CD14-positive monocyte (primary cell): ENCODE measurements around the gene FHOD3. TPM values are rescaled to one million over a fixed set of nuclear protein-coding genes. Genes with fewer than 3 reads are reported as not detected.

Experiments
- DNase-seq, 3 donors: peaks; one replicate each; pipeline ENCODE4 v3.0.0-alpha.2; 2011 to 2022
- H2AFZ ChIP-seq: 2 replicates; pipeline ENCODE4 v1.6.0; 2012; ENCODE audit warnings: mild to moderate bottlenecking, low read depth, low read length, inconsistent platforms; ENCODE audit not compliant: insufficient read depth, poor library complexity, severe bottlenecking
- H3K27ac ChIP-seq, 2 donors: 1 replicate in 1 of 2; 2 replicates in 1 of 2; pipeline ENCODE4 v1.5.1; 2012 to 2013; ENCODE audit warnings: low read length in 2 of 2, control low read depth in 1 of 2, inconsistent platforms in 1 of 2, low read depth in 1 of 2, mild to moderate bottlenecking in 1 of 2
- H3K27me3 ChIP-seq, 2 donors: one replicate each; pipeline versions ENCODE4 v1.6.0 to v1.6.1; 2011 to 2013; ENCODE audit warnings: low read length in 2 of 2; ENCODE audit not compliant: control insufficient read depth in 2 of 2, insufficient read depth in 2 of 2
- H3K36me3 ChIP-seq, 2 donors: replicated peaks in 1 of 2; 1 replicate in 1 of 2; 2 replicates in 1 of 2; pipeline versions ENCODE4 v1.5.1 to v1.6.1; 2012 to 2013; ENCODE audit warnings: low read length in 2 of 2, control low read depth in 1 of 2, inconsistent platforms in 1 of 2, mild to moderate bottlenecking in 1 of 2; ENCODE audit not compliant: insufficient read depth in 2 of 2, control insufficient read depth in 1 of 2
- H3K4me1 ChIP-seq, 2 donors: 1 replicate in 1 of 2; 2 replicates in 1 of 2; pipeline versions ENCODE4 v1.5.1 to v1.6.1; 2012 to 2013; ENCODE audit warnings: low read length in 2 of 2, control low read depth in 1 of 2, inconsistent platforms in 1 of 2, mild to moderate bottlenecking in 1 of 2, moderate library complexity in 1 of 2; ENCODE audit not compliant: insufficient read depth in 2 of 2, control insufficient read depth in 1 of 2
- H3K4me2 ChIP-seq: replicated peaks from 2 replicates; pipeline ENCODE3; 2012; ENCODE audit warnings: low read length, moderate library complexity, mild to moderate bottlenecking; ENCODE audit not compliant: poor library complexity, severe bottlenecking; ENCODE audit errors: extremely low read depth
- H3K4me3 ChIP-seq, 3 experiments: fragments of 200-600 bp in 1 of 3; sonication (generic) in 1 of 3; replicated peaks in 1 of 3; 1 replicate in 2 of 3; 2 replicates in 1 of 3; pipeline ENCODE4 v1.5.1; 2011 to 2013; ENCODE audit warnings: low read length in 3 of 3, mild to moderate bottlenecking in 3 of 3, control low read depth in 2 of 3, low read depth in 2 of 3, inconsistent platforms in 1 of 3, moderate library complexity in 1 of 3
- H3K79me2 ChIP-seq: 2 replicates; pipeline ENCODE4 v1.6.0; 2012; ENCODE audit warnings: mild to moderate bottlenecking, control low read depth, inconsistent platforms, low read length, moderate library complexity; ENCODE audit not compliant: insufficient read depth
- H3K9ac ChIP-seq: 2 replicates; pipeline ENCODE4 v1.6.0; 2017; ENCODE audit warnings: low read length, mild to moderate bottlenecking; ENCODE audit not compliant: insufficient read depth, poor library complexity, severe bottlenecking
- H3K9me3 ChIP-seq, 2 donors: replicated peaks in 1 of 2; 1 replicate in 1 of 2; 2 replicates in 1 of 2; pipeline versions ENCODE4 v1.5.1 to v1.6.1; 2012 to 2013; ENCODE audit warnings: low read length in 2 of 2, control low read depth in 1 of 2; ENCODE audit not compliant: control insufficient read depth in 1 of 2, insufficient read depth in 1 of 2
- H4K20me1 ChIP-seq: 2 replicates; pipeline ENCODE4 v1.6.0; 2012; ENCODE audit warnings: mild to moderate bottlenecking, low read length, control low read depth, moderate library complexity; ENCODE audit not compliant: insufficient read depth
- H3K27ac Mint-ChIP-seq, 7 donors: one replicate each; pipeline ENCODE4 v1.8.0; 2020; ENCODE audit warnings: mild to moderate bottlenecking in 7 of 7, mixed read lengths in 7 of 7, moderate library complexity in 6 of 7, inconsistent platforms in 2 of 7
- H3K27me3 Mint-ChIP-seq, 3 donors: one replicate each; pipeline ENCODE4 v1.8.0; 2021 to 2022; ENCODE audit warnings: low read depth in 3 of 3, mild to moderate bottlenecking in 3 of 3, mixed read lengths in 3 of 3, moderate library complexity in 3 of 3, inconsistent platforms in 1 of 3
- H3K36me3 Mint-ChIP-seq, 2 donors: one replicate each; pipeline ENCODE4 v1.8.0; 2020; ENCODE audit warnings: mixed read lengths in 2 of 2, inconsistent platforms in 1 of 2, mild to moderate bottlenecking in 1 of 2
- H3K4me1 Mint-ChIP-seq: one replicate; pipeline ENCODE4 v1.8.0; 2020; ENCODE audit warnings: mild to moderate bottlenecking, mixed read lengths
- H3K4me3 Mint-ChIP-seq, 2 donors: one replicate each; pipeline ENCODE4 v1.8.0; 2020; ENCODE audit warnings: mild to moderate bottlenecking in 2 of 2, mixed read lengths in 2 of 2, moderate library complexity in 1 of 2
- H3K9me3 Mint-ChIP-seq, 7 donors: one replicate each; pipeline ENCODE4 v1.8.0; 2020 to 2022; ENCODE audit warnings: mixed read lengths in 7 of 7, mild to moderate bottlenecking in 6 of 7, moderate library complexity in 6 of 7, inconsistent platforms in 2 of 7
- WGBS: methylation state at CpG from one replicate; pipeline ENCODE4 v1.1.5; 2013; ENCODE audit warnings: missing lambda C conversion rate; ENCODE audit not compliant: insufficient coverage; 5-methylcytosine and 5-hydroxymethylcytosine counted together
- intact Hi-C, 2 donors: fragments of 100-400 bp; cut with micrococcal nuclease; formaldehyde crosslinking; loops; one replicate each; pipeline versions ENCODE4 v1.15.0 to v1.15.1; 2023
- polyA plus RNA-seq, 3 donors: library from polyadenylated mRNA; depleted of rRNA in 1 of 3; unstranded in 2 of 3; stranded (reverse) in 1 of 3; fragments of 300-500 nt in 2 of 3; fragments of >200 nt in 1 of 3; fragmentation: Illumina TruSeq in 2 of 3; gene quantifications; 1 replicate in 2 of 3; 2 replicates in 1 of 3; pipeline ENCODE4 v1.2.3, GENCODE V29; 2012 to 2021
- TF ChIP-seq, protein P1 (sequence below): fragments of 200-600 bp; IDR thresholded peaks from one replicate; pipeline ENCODE4 v1.8.0; 2022; ENCODE audit warnings: antibody characterized with exemption, mild to moderate bottlenecking

Gene FHOD3
- polyA plus RNA-seq, 3 donors, result not detected

DNA sequence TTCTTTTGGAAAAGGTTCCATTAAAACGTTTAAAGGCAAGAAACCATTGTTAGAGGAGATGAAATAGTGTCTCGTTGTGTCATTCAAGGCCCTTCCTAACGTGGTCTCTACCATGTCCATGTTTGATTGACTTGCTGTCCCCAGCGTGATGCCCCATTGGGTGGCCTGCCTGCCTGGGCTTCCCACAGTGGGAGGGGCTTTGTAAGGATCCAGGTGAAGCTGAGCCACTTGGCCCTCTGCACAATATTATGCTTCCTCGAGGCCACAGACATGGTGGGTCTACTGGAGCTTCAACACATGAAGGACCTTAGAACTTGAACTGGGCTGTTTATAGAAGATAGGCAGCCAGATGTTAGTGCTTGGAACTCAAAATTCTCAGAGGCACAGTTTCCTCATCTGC lies 235.3 kb downstream of the FHOD3 start:
- Histone ChIP-seq H3K4me3 (no peak overlapping the region), H4K20me1 (no peaks in the 10 kb centered on the region), H3K27me3 (no peaks in the 10 kb centered on the region), H3K4me1 (no peaks in the 10 kb centered on the region), H3K9ac (no peak overlapping the region), H3K79me2 (no peaks in the 10 kb centered on the region), H3K36me3 (no peaks in the 10 kb centered on the region), H3K27ac (no peak overlapping the region), H3K4me2 (no peak overlapping the region), H3K9me3 (peaks cover 0 to 4% of the 10 kb centered on the region in 2 donors), H2AFZ (no peak overlapping the region)
- TF ChIP-seq, protein P1, sequence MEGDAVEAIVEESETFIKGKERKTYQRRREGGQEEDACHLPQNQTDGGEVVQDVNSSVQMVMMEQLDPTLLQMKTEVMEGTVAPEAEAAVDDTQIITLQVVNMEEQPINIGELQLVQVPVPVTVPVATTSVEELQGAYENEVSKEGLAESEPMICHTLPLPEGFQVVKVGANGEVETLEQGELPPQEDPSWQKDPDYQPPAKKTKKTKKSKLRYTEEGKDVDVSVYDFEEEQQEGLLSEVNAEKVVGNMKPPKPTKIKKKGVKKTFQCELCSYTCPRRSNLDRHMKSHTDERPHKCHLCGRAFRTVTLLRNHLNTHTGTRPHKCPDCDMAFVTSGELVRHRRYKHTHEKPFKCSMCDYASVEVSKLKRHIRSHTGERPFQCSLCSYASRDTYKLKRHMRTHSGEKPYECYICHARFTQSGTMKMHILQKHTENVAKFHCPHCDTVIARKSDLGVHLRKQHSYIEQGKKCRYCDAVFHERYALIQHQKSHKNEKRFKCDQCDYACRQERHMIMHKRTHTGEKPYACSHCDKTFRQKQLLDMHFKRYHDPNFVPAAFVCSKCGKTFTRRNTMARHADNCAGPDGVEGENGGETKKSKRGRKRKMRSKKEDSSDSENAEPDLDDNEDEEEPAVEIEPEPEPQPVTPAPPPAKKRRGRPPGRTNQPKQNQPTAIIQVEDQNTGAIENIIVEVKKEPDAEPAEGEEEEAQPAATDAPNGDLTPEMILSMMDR, result no peak
- Mint-ChIP-seq H3K27me3 (peaks cover 1 to 3% (median 2%) of the 10 kb centered on the region in 3 donors), H3K36me3 (no peaks in the 10 kb centered on the region), H3K4me1 (no peaks in the 10 kb centered on the region), H3K4me3 (no peak overlapping the region), H3K9me3 (peaks cover 0 to 15% (median 5%) of the 10 kb centered on the region in 7 donors), H3K27ac (no peak overlapping the region)
- DNase-seq, result no peak
- 87% methylated on average over 3 of the region's 5 CpGs for WGBS
- intact Hi-C loops, result no loop called here

DNA sequence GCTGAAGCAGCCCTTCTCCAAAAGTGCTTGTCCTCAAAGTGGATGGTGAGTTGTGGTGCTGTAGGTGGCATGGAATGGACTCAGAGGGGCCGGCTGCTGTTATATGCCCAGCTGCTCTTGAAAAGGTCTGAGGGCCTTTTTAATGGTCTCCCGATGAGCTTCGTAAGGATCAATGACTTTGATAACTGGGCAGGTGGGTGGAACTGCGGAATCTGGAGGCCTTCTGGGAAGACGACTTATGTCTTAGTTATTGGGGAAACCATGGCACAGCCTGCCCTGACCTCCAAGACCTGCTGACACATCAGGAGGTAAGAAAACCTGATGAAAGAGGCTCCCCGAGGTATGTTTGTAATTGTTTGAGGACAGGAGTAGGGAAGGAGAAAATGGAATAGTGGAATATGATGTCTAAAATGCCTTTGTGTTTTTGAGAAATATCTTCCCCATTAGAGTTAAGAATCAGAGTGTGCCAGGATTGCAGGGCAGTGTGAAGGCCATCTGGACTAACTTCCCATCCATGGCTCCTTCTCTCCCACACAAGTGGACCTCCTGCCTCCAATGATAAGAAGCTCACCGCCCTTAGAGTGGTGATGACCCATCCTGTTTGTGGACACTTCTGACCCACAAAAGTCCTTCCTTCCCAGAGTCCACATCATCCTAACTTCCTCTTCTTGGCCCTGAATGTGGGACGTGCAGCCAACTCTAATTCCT lies 236.1 kb downstream of the FHOD3 start:
- Histone ChIP-seq H3K9me3 (peaks cover 0 to 4% of the 10 kb centered on the region in 2 donors), H2AFZ (no peak overlapping the region), H3K27ac (no peak overlapping the region), H3K27me3 (no peaks in the 10 kb centered on the region), H3K36me3 (no peaks in the 10 kb centered on the region), H3K9ac (no peak overlapping the region), H3K79me2 (no peaks in the 10 kb centered on the region), H4K20me1 (no peaks in the 10 kb centered on the region), H3K4me3 (no peak overlapping the region), H3K4me2 (no peak overlapping the region), H3K4me1 (no peaks in the 10 kb centered on the region)
- no peak for DNase-seq
- no peaks in the 10 kb centered on the region for H3K4me1 Mint-ChIP-seq
- H3K9me3 Mint-ChIP-seq, result peaks cover 0 to 11% (median 3%) of the 10 kb centered on the region in 7 donors
- peaks cover 0 to 3% (median 2%) of the 10 kb centered on the region in 3 donors for H3K27me3 Mint-ChIP-seq
- H3K4me3 Mint-ChIP-seq, result no peak overlapping the region
- no peaks in the 10 kb centered on the region for H3K36me3 Mint-ChIP-seq
- intact Hi-C loops, result no loop called here
- WGBS, result 84% methylated on average over 6 of the region's 8 CpGs
- H3K27ac Mint-ChIP-seq, result no peak overlapping the region
- TF ChIP-seq, protein P1, result no peak
